Left forelimb (tissue), 1 donor: Measurements from ENCODE around the gene HYAL4.
"Not testable (repeated sequence)": the region's sequence is repeated elsewhere in the genome, so short reads cannot be mapped to it uniquely, and the experiment has no call there.

Experiments used
- DNase-seq: peaks from one replicate; pipeline ENCODE4 v3.0.0-alpha.2; 2018; ENCODE audit warnings: low spot score

Gene HYAL4, protein sequence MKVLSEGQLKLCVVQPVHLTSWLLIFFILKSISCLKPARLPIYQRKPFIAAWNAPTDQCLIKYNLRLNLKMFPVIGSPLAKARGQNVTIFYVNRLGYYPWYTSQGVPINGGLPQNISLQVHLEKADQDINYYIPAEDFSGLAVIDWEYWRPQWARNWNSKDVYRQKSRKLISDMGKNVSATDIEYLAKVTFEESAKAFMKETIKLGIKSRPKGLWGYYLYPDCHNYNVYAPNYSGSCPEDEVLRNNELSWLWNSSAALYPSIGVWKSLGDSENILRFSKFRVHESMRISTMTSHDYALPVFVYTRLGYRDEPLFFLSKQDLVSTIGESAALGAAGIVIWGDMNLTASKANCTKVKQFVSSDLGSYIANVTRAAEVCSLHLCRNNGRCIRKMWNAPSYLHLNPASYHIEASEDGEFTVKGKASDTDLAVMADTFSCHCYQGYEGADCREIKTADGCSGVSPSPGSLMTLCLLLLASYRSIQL

DNA sequence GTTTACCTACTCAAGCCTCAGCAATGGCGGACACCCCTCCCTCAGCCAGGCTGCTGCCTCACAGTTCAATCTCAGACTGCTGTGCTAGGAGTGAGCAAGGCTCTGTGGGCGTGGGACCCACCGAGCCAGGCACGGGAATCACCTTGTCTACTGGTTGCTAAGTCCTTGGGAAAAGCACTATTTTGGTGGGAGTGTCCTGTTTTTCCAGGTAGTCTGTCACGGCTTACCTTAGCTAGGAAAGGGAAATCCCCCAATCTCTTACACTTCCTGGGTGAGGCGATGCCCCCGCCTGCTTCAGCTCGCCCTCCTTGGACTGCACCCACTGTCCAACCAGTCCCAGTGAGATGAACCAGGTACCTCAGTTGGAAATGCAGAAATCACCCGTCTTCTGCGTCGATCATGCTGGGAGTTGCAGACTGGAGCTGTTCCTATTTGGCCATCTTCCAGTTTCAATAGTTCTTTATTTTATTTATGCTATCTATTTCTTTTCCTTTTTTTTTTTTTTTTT lies at the start of gene HYAL4:
HYAL4 (plus strand) TSS at position 458 of the 508 bp plus-strand sequence. CDS start 23,105 bp downstream, outside the sequence.
- no peak for DNase-seq

DNA sequence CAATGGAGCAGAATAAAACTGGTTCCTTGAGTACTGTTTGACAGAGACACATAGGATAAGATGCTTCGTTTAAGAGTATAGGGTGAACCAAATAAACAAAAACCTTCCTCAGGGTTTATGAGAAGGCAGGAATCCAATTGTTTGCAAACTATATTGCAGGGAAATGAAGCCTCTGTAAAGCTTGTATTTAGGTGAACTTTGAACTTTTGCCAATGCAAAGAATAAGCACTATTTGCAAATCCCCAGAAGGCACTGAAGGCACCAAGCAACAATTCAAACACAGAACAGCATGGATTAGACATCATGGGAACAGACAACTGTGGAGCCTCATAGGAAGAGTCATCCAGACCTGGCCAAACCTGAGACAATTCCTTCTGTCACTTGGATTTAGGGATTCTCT lies 49.1 kb upstream of the HYAL4 start:
- no peak for DNase-seq

DNA sequence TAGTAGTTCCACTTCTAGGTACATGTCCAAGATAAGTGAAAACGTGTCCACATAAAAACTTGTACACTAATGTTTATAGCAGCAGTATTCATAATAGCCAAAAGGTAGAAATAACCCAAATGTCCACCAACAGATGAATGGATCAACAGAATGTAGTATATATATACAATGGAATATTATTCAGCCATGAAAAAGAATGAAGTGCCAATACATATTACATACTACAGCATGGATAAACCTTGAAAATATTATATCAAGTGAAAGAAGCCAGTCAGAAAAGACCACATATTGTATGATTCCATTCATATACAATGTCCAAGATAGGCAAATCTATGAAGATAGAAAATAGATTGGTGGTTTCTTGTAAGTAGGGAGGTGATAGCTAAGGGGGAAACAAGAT lies 48.4 kb upstream of the HYAL4 start:
- no peak for DNase-seq

DNA sequence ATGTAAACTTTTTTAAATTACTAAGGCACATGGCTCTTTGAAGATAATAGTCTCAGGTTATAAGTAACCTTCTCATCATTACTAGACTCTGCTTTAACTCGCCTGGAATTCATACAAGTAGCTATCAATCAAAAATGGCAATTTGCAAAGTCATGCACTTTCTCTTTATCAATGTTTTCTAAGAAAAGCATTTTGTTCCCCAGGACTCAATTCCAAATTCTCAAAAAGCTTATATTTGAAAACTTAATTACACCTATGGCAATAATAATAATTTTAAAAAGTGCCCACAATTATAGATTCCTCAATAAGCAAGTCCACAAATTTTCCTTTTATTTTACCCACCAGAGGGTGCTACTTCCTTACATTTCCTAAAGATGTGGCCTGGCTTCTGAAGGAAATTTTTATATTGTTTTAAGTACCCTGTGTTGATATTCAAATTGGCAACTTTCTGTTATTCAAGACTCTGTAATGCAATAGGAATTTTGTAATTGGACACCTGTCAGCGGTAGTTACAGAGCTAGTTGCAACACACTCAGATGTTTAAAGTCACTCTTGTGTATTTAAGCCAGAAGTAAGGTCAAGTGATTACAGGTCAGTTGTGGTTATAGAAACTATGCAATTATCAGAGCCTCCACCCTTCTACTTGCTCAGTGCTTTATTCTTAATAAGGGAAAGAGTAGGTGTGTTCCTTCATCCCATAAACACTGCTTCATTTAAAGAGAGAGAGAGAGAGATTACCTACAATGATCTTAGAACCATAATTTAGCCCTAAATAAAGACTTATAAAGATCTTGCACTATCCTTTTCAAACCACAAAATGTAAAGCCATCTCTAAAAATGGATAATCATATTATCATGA lies 47.1 kb upstream of the HYAL4 start:
- no peak for DNase-seq

DNA sequence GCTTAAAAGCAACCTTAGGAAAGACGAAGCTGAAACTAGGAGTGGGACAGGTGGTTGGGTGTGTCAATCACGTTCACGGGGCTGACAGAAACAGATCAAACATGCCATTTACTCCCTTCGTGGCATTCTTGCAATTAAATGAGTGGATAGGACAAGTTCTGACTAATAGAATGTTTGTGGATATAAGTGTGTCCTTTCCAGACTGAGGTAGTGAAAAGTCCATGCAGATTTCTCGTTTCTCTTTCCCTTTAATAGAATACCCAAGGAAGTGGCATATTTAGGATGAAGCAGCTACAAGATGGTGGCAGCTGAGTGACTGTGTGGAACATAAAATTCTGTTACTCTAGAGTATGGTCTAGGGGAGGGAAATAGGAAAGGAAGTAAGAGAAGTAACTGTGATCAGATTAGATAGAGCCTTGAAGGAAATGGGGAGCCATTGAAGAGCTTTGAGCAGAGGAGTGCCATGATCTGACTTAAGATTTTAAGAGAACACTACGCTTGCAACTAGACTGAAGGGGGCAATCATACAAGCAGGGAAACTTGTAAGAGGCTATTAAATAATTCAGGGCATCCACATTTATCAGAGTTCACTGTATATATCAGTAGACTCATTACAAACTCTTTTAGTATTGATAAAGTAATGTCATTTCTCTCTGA lies 46.3 kb upstream of the HYAL4 start:
- DNase-seq = no peak

DNA sequence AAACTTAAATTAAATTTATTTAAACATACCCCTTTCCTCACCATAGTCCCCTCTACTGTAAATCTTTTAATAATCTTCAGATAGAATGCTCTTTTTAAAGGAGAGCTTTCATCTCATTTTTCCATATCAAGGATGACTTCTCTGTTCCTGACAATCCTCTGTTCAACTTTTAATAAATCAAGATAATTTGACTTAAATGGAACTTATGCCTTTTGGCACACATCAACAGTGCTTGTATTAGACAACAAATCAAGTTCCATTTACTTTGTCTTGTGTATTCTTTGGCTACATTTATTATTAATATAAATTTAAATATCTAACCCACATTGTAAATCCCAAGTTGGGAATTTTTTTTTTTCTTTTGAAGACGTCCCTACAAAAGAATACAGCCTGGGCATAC lies 42.7 kb upstream of the HYAL4 start:
- DNase-seq = no peak

DNA sequence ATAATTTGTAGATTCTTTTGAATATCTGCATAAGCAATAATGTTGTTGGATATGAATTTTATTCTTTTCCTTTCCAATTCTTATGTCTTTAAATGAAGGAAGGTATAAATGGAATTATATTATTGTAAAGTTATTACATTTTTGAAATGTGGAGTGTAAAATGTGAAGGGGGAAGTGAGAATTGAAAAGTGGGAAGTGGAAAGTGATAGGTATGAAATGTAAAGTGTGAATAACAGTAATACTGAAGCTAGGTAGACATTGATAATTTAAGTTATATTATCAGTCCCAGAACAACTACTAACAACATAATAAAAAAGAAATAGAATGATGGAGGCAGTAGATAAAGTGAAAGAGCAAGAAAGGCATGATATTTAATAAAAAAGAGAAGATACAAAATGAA lies 39.7 kb upstream of the HYAL4 start:
- no peak for DNase-seq

DNA sequence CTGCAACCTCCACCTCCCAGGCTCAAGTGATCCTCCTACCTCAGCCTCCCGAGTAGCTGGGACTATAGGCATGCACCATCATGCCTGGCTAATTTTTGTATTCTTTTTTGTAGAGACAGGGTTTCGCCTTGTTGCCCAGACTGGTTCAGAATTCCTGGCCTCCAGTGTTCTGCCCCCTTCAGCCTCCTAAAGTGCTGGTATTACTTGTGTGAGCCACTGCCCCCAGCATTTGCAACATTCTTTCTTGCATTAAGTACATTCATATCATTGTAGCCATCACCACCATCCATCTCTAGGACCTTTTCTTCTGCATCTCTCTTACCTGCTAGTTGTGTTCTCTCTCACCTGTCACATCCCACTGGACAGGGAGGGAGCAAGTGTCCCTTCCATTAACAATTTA lies 35.5 kb upstream of the HYAL4 start:
- DNase-seq = no peak

DNA sequence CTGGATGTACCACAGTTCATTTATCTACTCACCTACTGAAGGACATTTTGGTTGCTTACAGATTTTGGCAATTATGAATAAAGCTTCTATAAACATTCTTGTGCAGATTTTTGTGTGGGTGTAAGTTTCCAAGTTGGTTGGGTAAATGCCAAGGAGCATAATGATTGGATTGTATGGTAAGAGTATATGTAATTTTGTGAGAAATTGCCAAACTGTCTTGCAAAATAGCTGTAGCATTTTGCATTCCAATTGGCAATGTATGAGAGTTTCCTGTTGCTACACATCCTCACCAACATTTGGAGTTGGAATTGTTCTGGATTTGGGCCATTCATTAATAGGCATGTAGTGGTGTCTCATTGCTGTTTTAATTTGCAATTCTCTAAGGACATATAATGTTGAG lies 33.9 kb upstream of the HYAL4 start:
- no peak for DNase-seq

DNA sequence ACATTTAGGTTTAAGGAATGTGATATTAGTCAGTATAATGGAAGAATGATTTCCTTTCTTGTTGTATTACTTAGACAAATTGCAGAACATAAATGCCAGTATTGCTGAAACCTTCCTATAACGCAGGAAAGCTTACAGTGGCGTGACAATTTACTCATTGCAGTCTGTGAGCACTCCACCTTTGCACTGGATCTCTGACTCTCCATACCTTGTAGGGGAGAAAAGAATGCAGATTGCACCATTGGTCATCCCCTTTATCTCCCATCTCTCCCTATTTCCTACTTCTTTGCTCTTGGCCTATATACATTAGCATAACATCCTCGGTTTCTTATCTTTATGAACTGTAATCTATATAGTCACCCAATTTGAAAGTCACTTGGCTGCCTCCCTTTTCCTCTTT lies 28.1 kb upstream of the HYAL4 start:
- no peak for DNase-seq

DNA sequence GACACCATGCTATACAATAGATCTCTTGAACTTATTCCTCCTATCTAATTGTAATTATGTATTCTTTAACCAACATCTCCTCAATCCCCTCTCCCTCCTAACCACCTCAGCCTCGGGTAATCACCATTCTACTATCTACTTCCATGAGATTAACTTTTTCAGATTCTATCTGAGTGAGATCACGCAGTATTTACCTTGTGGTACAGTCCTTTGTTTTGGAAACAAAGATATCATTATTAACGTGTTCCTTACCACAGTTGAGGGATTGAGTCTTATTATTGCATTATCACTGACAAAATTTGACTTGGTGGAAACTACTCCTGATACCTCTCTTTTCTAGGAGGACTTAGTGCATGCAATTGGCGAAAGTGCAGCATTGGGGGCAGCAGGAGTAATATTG lies 26.0 kb upstream of the HYAL4 start:
- DNase-seq = no peak

DNA sequence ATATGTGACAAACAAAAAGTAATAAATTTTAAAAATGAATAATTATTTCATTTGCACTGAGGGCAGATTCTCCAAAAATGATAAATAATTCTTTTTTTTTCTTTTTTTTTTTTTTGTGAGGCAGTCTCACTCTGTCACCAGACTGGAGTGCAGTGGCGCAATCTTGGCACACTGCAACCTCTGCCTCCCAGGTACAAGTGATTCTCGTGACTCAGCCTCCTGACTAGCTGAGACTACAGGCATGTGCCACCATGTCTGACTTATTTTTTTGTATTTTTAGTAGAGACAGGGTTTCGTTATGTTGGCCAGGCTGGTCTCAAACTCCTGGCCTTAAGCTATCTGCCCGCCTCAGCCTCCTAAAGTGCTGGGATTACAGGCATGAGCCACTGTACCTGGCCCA lies 25.2 kb upstream of the HYAL4 start:
- not testable (repeated sequence) for DNase-seq

DNA sequence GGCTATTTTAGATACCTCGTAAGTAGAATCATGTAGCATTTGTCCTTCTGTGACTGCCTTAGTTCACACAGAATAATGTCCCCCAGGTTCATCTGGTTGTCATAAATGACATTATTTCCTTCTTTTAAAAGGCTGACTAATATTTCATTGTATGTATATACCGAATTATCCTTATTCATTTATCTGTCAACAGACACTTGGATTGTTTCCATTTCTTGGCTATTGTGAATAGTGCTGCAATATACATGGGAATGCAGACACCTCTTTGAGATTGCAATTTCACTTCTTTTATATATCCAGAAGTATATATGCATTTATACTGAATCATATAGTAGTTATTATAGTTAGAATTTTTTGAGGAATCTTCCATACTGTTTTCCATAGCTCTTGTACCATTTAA lies 24.1 kb upstream of the HYAL4 start:
- DNase-seq = no peak

DNA sequence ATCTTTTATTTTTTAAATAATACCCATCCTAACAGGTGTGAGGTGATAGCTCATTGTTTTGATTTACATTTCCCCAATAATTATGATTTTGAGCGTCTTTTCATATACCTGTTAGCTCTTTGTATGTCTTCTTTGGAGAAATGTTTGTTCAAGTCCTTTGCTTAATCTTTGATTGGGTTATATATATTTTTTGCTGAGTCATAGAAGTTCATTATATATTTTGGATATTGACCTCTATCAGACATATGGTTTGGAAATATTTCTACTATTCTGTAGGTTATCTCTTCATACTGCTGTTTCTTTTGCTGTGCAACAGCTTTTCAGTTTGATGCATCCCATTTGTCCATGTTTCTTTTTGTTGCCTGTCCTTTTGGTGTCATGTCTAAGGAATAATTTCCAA lies 23.6 kb upstream of the HYAL4 start:
- DNase-seq = no peak

DNA sequence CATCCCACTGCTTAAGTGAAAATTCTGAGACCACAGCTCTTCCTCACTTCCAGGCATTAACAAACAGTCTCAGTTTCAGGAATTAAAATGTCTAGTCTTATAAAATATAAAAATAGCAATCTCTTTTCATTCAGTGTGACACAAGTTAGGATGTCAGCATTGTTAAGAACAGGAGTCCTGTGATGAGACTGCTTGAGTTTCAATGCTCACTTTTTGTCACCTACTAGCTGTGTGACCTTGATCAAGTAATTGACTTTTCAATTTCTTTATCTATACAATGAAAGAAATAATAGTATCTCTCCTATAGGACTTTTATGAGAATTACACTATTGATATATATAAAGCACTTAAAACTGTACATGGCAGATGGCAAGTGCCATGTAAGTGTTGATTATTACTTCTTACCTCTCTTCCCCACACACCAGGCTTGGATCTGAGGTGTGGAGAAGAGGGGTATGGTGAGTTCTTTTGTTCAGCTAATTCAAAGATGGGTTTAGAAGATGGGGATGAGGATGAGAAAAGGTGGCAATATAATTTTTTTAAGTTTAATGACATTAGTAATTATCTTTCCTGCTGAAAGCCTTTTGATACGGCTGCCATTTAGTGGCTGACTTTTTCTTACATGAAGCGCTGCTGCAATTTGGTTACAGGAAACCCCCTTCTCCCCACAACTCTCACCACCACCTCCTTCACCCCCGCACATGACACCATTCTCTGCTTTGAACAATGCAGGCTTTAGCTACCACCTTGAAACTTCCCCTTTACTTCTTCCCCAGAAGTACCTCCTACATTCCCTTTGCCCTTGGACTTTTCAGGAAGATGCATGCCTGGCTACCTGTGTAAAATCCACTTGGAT lies 20.8 kb upstream of the HYAL4 start:
- no peak for DNase-seq

DNA sequence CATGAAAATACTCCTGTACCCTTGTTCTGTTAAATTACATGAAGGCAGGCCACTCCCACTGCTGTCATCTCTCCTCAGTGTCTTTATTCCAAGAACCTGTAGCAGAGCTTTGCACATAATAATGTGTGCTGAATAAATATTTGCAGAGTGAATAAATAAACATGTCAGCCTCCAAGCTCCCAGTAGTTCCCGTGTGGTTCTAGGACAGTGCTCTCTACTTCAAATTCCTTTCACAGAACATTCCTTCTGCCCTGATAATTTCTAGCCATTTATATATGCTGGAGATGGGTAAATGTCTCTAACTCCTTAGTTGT lies 20.3 kb upstream of the HYAL4 start:
- DNase-seq = no peak

DNA sequence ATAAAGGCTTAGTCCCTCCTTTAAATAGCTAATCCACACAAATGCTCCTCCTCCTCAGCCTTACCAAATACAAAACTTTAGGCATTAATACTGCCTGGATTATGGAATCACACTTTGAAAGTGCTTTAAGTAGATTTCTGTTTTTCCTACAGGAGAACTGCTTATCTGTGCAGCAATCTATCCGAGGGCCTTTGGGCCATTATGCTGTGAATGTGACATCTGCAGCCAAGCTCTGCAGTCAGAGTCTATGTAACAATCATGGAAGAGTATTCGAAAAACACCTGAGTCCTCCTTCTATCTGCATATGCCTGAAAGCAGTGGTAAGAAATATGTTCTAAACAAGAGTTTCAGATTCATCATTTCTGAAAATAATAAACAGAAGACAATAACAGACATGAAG lies 16.2 kb upstream of the HYAL4 start:
- no peak for DNase-seq

DNA sequence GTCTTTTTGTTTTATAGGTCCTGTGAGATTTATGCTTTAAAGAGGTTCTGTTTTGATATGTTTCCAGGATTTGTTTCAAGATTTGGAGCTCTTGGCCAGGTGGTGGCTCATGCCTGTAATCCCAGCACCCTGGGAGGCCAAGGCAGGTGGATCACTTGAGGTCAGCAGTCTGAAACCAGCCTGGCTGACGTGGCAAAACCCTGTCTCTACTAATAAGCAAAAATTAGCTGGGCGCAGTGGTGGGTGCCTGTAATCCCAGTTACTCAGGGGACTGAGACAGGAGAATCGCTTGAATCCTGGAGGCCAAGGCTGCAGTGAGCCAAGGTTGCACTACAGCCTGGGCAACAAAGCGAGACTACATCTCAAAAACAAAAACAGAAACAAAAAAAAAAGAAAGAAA lies 8.3 kb upstream of the HYAL4 start:
- DNase-seq = no peak

DNA sequence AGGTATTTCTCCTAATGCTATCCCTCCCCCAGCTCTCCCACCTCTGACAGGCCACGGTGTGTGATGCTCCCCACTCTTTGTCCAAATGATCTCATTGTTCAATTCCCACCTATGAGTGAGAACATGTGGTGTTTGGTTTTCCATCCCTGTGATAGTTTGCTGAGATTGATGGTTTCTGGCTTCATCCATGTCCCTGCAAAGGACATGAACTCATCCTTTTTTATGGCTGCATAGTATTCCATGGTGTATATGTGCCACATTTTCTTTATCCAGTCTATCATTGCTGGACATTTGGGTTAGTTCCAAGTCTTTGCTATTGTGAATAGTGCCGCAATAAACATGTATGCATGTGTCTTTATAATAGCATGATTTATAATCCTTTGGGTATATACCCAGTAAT lies 5.9 kb upstream of the HYAL4 start:
- DNase-seq = not testable (repeated sequence)

DNA sequence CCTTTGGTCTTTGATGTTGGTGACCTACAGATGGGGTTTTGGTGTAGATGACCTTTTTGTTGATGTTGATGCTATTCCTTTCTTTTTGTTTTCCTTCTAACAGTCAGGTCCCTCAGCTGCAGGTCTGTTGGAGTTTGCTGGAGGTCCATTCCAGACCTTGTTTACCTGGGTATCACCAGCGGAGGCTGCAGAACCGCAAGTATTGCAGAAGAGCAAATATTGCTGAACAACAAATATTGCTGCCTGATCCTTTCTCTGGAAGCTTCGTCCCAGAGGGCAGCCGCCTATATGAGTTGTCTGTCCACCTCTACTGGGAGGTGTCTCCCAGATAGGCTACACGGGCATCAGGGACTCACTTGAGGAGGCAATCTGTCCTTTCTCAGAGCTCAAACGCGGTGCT lies 827 bp upstream of the HYAL4 start:
- DNase-seq = not testable (repeated sequence)

DNA sequence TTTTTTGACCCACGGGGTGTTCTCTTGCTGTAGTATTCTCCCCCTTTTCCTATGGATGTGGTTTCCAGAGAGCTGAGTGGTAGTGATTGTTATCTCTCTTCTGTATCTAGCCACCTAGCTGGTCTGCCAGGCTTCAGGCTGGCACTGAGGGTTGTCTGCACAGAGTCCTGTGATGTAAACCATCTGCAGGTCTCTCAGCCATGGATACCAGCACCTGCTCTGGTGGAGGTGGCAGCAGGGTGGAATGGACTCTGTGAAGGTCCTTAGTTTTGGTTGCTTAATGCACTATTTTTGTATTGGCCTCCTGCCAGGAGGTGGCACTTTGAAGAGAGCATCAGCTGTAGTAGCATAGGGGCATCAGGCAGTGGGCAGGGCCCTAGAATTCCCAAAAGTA lies 851 bp downstream of the HYAL4 start:
- no peak for DNase-seq
